PC-9 (cell line): ENCODE data around the gene ADAMTS2. TPM values are rescaled to one million over a fixed set of nuclear protein-coding genes. Genes with fewer than 3 reads are reported as not detected.

Experiments
- BruUV-seq: library from RNA; stranded (reverse); fragments of 400-500 nt; replicated peaks from 2 replicates; lab custom pipeline; 2021; lab: Mats Ljungman, UMichigan
- CTCF ChIA-PET: fragments of 300-600 bp; sonication (Branson Sonifier 250); formaldehyde crosslinking; loops from one replicate; lab custom pipeline; 2022; ENCODE audit warnings: antibody characterized with exemption; lab: Charles Lee
- POLR2A ChIA-PET: fragments of 300-600 bp; sonication (Branson Sonifier 250); formaldehyde crosslinking; loops from one replicate; lab custom pipeline; 2022; ENCODE audit warnings: antibody characterized with exemption; ENCODE audit not compliant: unreplicated experiment; lab: Charles Lee
- DNase-seq, 2 experiments: peaks; one replicate each; pipeline versions ENCODE4 v3.0.0 to v3.0.0-alpha.2; 2015 to 2022; ENCODE audit warnings: mixed read lengths in 1 of 2
- H2AFZ ChIP-seq: fragments of 200-600 bp; sonication (generic); 2 replicates; pipeline ENCODE4 v1.8.1; 2017; ENCODE audit warnings: antibody characterized with exemption
- H3F3A ChIP-seq: fragments of 200-600 bp; sonication (generic); 2 replicates; pipeline ENCODE4 v1.8.1; 2017; ENCODE audit warnings: antibody characterized with exemption, mild to moderate bottlenecking, low read depth; ENCODE audit not compliant: insufficient read depth
- H3K27ac ChIP-seq: fragments of 200-600 bp; sonication (generic); 2 replicates; pipeline ENCODE4 v1.6.1; 2016; ENCODE audit warnings: mixed run types
- H3K27me3 ChIP-seq: fragments of 200-600 bp; sonication (generic); 2 replicates; pipeline ENCODE4 v1.6.1; 2016; ENCODE audit warnings: low read depth, mixed run types; ENCODE audit not compliant: insufficient read depth
- H3K36me3 ChIP-seq: fragments of 200-600 bp; sonication (generic); 2 replicates; pipeline ENCODE4 v1.6.1; 2016; ENCODE audit warnings: low read depth, mixed run types
- H3K4me1 ChIP-seq: fragments of 200-600 bp; sonication (generic); replicated peaks from 2 replicates; pipeline ENCODE4 v1.6.1; 2016; ENCODE audit warnings: mixed run types; ENCODE audit not compliant: insufficient read depth
- H3K4me2 ChIP-seq: fragments of 200-600 bp; sonication (generic); 2 replicates; pipeline ENCODE4 v1.6.1; 2017; ENCODE audit warnings: mixed run types
- H3K4me3 ChIP-seq: fragments of 200-600 bp; sonication (generic); 2 replicates; pipeline ENCODE4 v1.6.1; 2016; ENCODE audit warnings: mixed run types
- H3K79me2 ChIP-seq: fragments of 200-600 bp; sonication (generic); 2 replicates; pipeline ENCODE4 v1.6.1; 2017; ENCODE audit warnings: low read depth, mixed run types
- H3K9me2 ChIP-seq: fragments of 200-600 bp; sonication (generic); 2 replicates; pipeline ENCODE4 v1.8.1; 2017; ENCODE audit warnings: mild to moderate bottlenecking; ENCODE audit not compliant: insufficient read depth
- H3K9me3 ChIP-seq: fragments of 200-600 bp; sonication (generic); 2 replicates; pipeline ENCODE4 v1.8.1; 2016; ENCODE audit warnings: low read depth; ENCODE audit not compliant: insufficient read depth
- H4K20me1 ChIP-seq: fragments of 200-600 bp; sonication (generic); 2 replicates; pipeline ENCODE4 v1.8.1; 2017; ENCODE audit not compliant: insufficient read depth
- EZH2 ChIP-seq: fragments of 200-600 bp; sonication (generic); IDR thresholded peaks from 2 replicates; pipeline ENCODE4 v1.8.0; 2017; ENCODE audit warnings: antibody characterized with exemption, low read depth
- intact Hi-C: fragments of 100-400 bp; cut with micrococcal nuclease; formaldehyde crosslinking; loops from one replicate; pipeline ENCODE4 v1.10.0; 2022; ENCODE audit not compliant: unreplicated experiment
- total RNA-seq: library from RNA; stranded (reverse); gene quantifications from 2 replicates; pipeline ENCODE4 v1.2.3, GENCODE V29; 2021
- TF ChIP-seq, protein P1 (sequence below): fragments of 200-600 bp; sonication (generic); conservative IDR thresholded peaks from 2 replicates; pipeline ENCODE4 v1.6.1; 2017; ENCODE audit warnings: mixed run types, antibody characterized with exemption, mild to moderate bottlenecking, moderate library complexity

Gene ADAMTS2
- total RNA-seq, 1 experiment from 2014 or later, result not detected

DNA sequence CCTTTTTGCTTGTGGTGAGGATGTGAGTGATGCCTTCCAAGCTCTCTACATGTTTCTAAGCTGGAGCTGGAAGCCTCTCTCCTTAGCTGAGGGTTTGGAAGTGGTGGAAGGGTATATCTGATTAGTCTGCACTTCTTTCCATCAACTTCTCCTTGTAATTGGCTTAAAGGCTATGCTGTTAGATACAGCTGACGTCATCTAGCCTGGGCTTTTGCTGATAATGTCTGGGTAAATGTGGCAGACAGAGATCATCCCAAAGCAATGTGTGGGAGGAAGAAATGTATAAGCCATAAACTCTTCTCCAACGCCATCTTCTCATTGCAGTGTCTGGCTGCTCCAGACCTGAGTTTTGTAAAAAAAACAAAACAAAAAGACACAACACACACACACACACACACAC is 255.8 kb downstream of the ADAMTS2 start:
- TF ChIP-seq, protein P1, sequence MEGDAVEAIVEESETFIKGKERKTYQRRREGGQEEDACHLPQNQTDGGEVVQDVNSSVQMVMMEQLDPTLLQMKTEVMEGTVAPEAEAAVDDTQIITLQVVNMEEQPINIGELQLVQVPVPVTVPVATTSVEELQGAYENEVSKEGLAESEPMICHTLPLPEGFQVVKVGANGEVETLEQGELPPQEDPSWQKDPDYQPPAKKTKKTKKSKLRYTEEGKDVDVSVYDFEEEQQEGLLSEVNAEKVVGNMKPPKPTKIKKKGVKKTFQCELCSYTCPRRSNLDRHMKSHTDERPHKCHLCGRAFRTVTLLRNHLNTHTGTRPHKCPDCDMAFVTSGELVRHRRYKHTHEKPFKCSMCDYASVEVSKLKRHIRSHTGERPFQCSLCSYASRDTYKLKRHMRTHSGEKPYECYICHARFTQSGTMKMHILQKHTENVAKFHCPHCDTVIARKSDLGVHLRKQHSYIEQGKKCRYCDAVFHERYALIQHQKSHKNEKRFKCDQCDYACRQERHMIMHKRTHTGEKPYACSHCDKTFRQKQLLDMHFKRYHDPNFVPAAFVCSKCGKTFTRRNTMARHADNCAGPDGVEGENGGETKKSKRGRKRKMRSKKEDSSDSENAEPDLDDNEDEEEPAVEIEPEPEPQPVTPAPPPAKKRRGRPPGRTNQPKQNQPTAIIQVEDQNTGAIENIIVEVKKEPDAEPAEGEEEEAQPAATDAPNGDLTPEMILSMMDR, result no peak
- no peak for TF ChIP-seq EZH2
- no peak overlapping the region for H2AFZ ChIP-seq
- no peak for DNase-seq
- ChIA-PET POLR2A (no interaction called here), CTCF (no interaction called here)
- no peak overlapping the region for H3K27ac ChIP-seq
- H3K27me3 ChIP-seq, result no peaks in the 10 kb centered on the region
- H3K79me2 ChIP-seq, result no peaks in the 10 kb centered on the region
- no peaks in the 10 kb centered on the region for H3K4me1 ChIP-seq
- H4K20me1 ChIP-seq, result no peaks in the 10 kb centered on the region
- no peaks in the 10 kb centered on the region for H3K9me2 ChIP-seq
- BruUV-seq, result no TSS peak
- no peak overlapping the region for H3K4me2 ChIP-seq
- intact Hi-C loops, result no loop called here
- no peaks in the 10 kb centered on the region for H3F3A ChIP-seq
- H3K36me3 ChIP-seq, result no peaks in the 10 kb centered on the region
- peaks cover 27% of the 10 kb centered on the region for H3K9me3 ChIP-seq
- no peak overlapping the region for H3K4me3 ChIP-seq

DNA sequence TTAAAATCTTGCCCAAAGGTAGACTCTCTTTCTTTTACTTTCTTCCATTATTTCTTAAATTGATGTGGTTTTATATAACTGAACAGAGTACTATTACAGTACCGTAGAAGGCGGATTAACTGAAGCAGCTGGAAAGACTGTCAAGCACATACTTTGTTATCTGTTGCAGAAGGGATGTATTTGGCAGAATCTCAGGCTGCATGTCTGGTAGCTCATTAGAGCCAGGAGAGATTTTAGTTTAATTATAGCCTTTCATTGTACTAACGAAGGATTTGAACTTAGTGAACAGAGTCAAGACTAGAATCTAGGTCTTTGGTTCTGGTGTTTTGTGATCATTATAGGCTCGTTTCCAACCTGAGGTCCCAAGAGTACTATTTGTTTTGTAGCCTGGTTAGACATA is 264.5 kb downstream of the ADAMTS2 start:
- intact Hi-C loops, result no loop called here
- H3K36me3 ChIP-seq, result peaks cover 31% of the 10 kb centered on the region
- no peaks in the 10 kb centered on the region for H3K4me1 ChIP-seq
- no peak overlapping the region for H3K4me2 ChIP-seq
- no peaks in the 10 kb centered on the region for H3K9me2 ChIP-seq
- no peak overlapping the region for H3K27ac ChIP-seq
- peaks cover 79% of the 10 kb centered on the region for H3K9me3 ChIP-seq
- BruUV-seq, result no TSS peak
- no peak overlapping the region for H2AFZ ChIP-seq
- no peaks in the 10 kb centered on the region for H3F3A ChIP-seq
- no peak overlapping the region for H3K4me3 ChIP-seq
- ChIA-PET POLR2A (no interaction called here), CTCF (no interaction called here)
- no peaks in the 10 kb centered on the region for H3K27me3 ChIP-seq
- TF ChIP-seq, protein P1, result no peak
- TF ChIP-seq EZH2, result no peak
- no peaks in the 10 kb centered on the region for H3K79me2 ChIP-seq
- no peak for DNase-seq
- no peaks in the 10 kb centered on the region for H4K20me1 ChIP-seq

DNA sequence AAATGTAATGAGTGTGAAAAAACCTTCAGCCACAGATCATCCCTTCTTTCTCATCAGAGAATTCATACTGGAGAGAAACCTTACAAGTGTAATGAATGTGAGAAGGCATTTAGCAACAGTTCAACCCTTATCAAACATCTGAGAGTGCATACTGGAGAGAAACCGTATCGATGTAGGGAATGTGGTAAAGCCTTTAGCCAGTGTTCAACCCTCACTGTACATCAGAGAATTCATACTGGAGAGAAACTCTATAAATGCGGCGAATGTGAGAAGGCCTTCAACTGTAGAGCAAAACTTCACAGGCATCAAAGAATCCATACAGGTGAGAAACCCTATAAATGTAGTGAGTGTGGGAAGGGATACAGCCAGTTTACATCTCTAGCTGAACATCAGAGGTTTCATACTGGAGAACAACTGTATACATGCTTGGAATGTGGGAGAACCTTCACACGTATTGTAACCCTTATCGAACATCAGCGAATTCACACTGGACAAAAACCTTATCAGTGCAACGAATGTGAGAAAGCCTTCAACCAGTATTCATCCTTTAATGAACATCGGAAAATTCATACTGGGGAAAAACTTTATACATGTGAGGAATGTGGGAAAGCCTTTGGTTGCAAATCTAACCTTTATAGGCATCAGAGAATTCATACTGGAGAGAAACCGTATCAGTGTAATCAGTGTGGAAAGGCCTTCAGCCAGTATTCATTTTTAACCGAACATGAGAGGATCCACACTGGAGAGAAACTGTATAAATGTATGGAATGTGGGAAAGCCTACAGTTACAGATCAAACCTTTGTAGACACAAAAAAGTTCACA is 265.9 kb downstream of the ADAMTS2 start:
- no peaks in the 10 kb centered on the region for H4K20me1 ChIP-seq
- peaks cover 79% of the 10 kb centered on the region for H3K9me3 ChIP-seq
- TF ChIP-seq, protein P1, result no peak
- no peak for TF ChIP-seq EZH2
- ChIA-PET POLR2A (no interaction called here), CTCF (no interaction called here)
- intact Hi-C loops, result no loop called here
- no peaks in the 10 kb centered on the region for H3K79me2 ChIP-seq
- H3K27ac ChIP-seq, result no peak overlapping the region
- H3K36me3 ChIP-seq, result peaks cover 31% of the 10 kb centered on the region
- H3K9me2 ChIP-seq, result no peaks in the 10 kb centered on the region
- no peak overlapping the region for H3K4me3 ChIP-seq
- no peaks in the 10 kb centered on the region for H3K4me1 ChIP-seq
- H3F3A ChIP-seq, result no peaks in the 10 kb centered on the region
- DNase-seq, result no peak
- H3K27me3 ChIP-seq, result no peaks in the 10 kb centered on the region
- no peak overlapping the region for H2AFZ ChIP-seq
- H3K4me2 ChIP-seq, result no peak overlapping the region
- no TSS peak for BruUV-seq
